Fibroblast of pulmonary artery (primary cell): ENCODE data around the gene ATG3.
"Not testable (repeated sequence)": the region's sequence is repeated elsewhere in the genome, so short reads cannot be mapped to it uniquely, and the experiment has no call there.

Experiments
- DNase-seq: peaks from one replicate; pipeline ENCODE4 v3.0.0-alpha.2; 2010; ENCODE audit warnings: low read depth
- H3K4me3 ChIP-seq: replicated peaks from 2 replicates; pipeline ENCODE4 v1.5.1; 2011; ENCODE audit warnings: low read depth, mild to moderate bottlenecking, control low read depth, low read length, moderate library complexity
- TF ChIP-seq, protein P1 (sequence below): IDR thresholded peaks from 2 replicates; pipeline ENCODE4 v1.5.1; 2011; ENCODE audit warnings: mild to moderate bottlenecking, control low read depth, low read length, inconsistent platforms; ENCODE audit errors: missing control alignments

Gene ATG3

DNA sequence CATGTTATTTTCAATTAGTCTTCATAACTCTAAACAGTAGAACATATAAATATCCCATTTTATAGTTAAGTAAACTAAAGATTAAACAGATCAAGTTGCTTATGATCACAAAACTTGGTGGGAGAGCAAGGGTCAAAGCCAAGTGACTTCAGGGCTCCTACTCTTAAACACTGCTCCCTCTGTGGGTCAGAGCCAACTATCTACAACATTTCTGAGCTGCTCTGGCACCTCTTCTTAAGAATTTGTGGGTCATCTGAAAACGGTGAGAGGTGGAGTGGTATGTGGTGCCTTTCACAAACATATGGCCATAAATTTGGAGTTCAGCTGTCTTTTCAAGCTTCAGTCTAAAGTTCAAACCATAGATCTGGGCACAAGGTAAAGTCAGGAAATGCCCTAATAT is 10.9 kb downstream of the ATG3 start:
- TF ChIP-seq, protein P1, sequence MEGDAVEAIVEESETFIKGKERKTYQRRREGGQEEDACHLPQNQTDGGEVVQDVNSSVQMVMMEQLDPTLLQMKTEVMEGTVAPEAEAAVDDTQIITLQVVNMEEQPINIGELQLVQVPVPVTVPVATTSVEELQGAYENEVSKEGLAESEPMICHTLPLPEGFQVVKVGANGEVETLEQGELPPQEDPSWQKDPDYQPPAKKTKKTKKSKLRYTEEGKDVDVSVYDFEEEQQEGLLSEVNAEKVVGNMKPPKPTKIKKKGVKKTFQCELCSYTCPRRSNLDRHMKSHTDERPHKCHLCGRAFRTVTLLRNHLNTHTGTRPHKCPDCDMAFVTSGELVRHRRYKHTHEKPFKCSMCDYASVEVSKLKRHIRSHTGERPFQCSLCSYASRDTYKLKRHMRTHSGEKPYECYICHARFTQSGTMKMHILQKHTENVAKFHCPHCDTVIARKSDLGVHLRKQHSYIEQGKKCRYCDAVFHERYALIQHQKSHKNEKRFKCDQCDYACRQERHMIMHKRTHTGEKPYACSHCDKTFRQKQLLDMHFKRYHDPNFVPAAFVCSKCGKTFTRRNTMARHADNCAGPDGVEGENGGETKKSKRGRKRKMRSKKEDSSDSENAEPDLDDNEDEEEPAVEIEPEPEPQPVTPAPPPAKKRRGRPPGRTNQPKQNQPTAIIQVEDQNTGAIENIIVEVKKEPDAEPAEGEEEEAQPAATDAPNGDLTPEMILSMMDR: no peak
- no peak for DNase-seq

GRCh38 chr3:112546216-112546759 is 15.5 kb downstream of the ATG3 start:
- TF ChIP-seq, protein P1: no peak
- peak; percentile 36 for DNase-seq

More for the DNA sequence above, 10.9 kb downstream of the ATG3 start:
- H3K4me3 ChIP-seq: no peak overlapping the region

GRCh38 chr3:112539825-112540650 is 21.7 kb downstream of the ATG3 start:
- DNase-seq: no peak
- H3K4me3 ChIP-seq: no peak overlapping the region
- TF ChIP-seq, protein P1: no peak

More at GRCh38 chr3:112546216-112546759, 15.5 kb downstream of the ATG3 start:
- no peak overlapping the region for H3K4me3 ChIP-seq

DNA sequence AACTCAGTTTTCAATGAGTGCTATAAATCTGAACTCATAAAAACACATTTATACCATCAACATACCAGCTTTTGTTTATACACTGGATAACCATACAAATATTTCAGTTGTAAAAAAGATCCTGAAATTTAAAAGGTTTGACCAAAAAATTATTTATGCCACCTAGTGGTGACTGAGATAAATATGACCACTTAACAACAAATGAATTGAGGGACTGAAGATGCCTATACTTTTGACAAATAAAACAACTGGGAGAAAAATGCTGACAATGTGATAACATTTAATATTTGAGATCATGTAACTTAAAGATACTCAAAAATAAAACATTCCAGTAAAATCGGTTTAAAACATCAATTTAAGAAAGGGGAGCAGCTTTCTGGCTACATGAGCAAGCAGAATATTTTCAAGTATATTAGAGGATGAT is 30.4 kb downstream of the ATG3 start:
- no peak overlapping the region for H3K4me3 ChIP-seq
- TF ChIP-seq, protein P1: peak; percentile 44
- peak; percentile 73 for DNase-seq

DNA sequence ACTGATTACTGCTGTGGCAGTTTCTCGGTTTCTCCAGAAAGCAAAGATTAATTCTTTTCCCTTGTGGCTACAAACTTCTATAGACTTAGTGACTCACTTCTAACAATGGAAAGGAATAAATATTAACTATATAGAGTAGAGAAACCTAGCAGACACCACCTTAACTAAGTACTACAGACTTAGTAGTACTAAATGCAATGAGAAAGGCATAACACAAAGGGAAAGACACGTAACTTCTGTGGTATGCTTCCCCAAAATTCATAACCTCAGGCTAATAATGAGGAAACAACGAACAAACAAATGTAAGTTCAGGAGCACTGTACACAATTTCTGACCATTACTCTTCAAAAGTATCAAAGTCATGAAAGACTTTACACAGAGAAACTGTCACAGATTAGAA is 31.2 kb downstream of the ATG3 start:
- TF ChIP-seq, protein P1: no peak
- no peak for DNase-seq
- H3K4me3 ChIP-seq: no peak overlapping the region

DNA sequence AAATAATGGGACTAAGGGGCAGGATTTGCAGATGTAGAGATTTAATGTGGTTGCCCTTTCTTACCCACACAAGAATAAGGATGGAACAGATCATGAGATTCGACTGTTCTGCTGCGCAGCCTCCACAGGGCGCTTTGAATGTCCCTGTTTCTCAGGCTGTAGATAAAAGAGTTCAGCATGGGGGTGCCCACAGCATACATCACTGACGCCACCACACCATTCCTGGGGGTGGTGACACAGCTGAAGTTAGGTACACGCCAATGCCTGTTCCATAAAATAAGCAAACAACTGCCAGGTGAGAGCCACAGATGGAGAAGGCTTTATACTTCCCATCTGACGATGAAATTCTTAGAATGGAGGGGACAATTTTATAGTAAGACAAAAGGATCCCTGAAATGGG is 37.6 kb downstream of the ATG3 start:
- not testable (repeated sequence) for DNase-seq

GRCh38 chr3:112519424-112520001 is 42.2 kb downstream of the ATG3 start:
- TF ChIP-seq, protein P1: peak; percentile 79
- peak; percentile 91 for DNase-seq
- no peak overlapping the region for H3K4me3 ChIP-seq

More for the DNA sequence above, 37.6 kb downstream of the ATG3 start:
- H3K4me3 ChIP-seq: not testable (repeated sequence)

GRCh38 chr3:112518970-112519369 is 42.8 kb downstream of the ATG3 start:
- peak; percentile 20 for DNase-seq
- H3K4me3 ChIP-seq: not testable (repeated sequence)
